Measurements from ENCODE around the gene PPM1J.
"Not testable (repeated sequence)": the region's sequence is repeated elsewhere in the genome, so short reads cannot be mapped to it uniquely, and the experiment has no call there.

The PPM1J gene

GRCh38 chr1:112729011-112729410 lies 13.9 kb upstream of the PPM1J start:
- not testable (repeated sequence) for H3K4me3 Mint-ChIP-seq; H3K27me3 Mint-ChIP-seq (ENCODE audit: low read depth); DNase-seq (ENCODE audit: low spot score); H3K9me3 Mint-ChIP-seq; H3K27ac Mint-ChIP-seq; H3K4me1 Mint-ChIP-seq (ENCODE audit: low read depth); H3K36me3 Mint-ChIP-seq (ENCODE audit: low read depth)

- DNase-seq (ENCODE audit: low spot score); H3K27me3 Mint-ChIP-seq (ENCODE audit: low read depth); H3K4me1 Mint-ChIP-seq (ENCODE audit: low read depth); H3K4me3 Mint-ChIP-seq; H3K9me3 Mint-ChIP-seq; H3K27ac Mint-ChIP-seq; H3K36me3 Mint-ChIP-seq (ENCODE audit: low read depth): not testable (repeated sequence)
These were observed 13.3 kb upstream of the PPM1J start for GRCh38 chr1:112728306-112728971.

GRCh38 chr1:112727716-112728115 lies 12.6 kb upstream of the PPM1J start:
- Mint-ChIP-seq H3K4me1 (ENCODE audit: low read depth) (peaks cover 3% of the 10 kb centered on the region), H3K4me3 (no peak overlapping the region), H3K9me3 (no peaks in the 10 kb centered on the region), H3K27me3 (ENCODE audit: low read depth) (peaks cover 7% of the 10 kb centered on the region), H3K27ac (no peak overlapping the region), H3K36me3 (ENCODE audit: low read depth) (no peaks in the 10 kb centered on the region)
- no peak for DNase-seq (ENCODE audit: low spot score)

GRCh38 chr1:112724240-112724639 lies 9.1 kb upstream of the PPM1J start:
- H3K9me3 Mint-ChIP-seq; H3K4me3 Mint-ChIP-seq; H3K27ac Mint-ChIP-seq; DNase-seq (ENCODE audit: low spot score); H3K4me1 Mint-ChIP-seq (ENCODE audit: low read depth); H3K36me3 Mint-ChIP-seq (ENCODE audit: low read depth): not testable (repeated sequence)
- peaks cover 26% of the 10 kb centered on the region for H3K27me3 Mint-ChIP-seq (ENCODE audit: low read depth)

- no peaks in the 10 kb centered on the region for H3K9me3 Mint-ChIP-seq
- H3K27ac Mint-ChIP-seq: no peak overlapping the region
- H3K4me3 Mint-ChIP-seq: no peak overlapping the region
- H3K36me3 Mint-ChIP-seq (ENCODE audit: low read depth): no peaks in the 10 kb centered on the region
- H3K4me1 Mint-ChIP-seq (ENCODE audit: low read depth): peaks cover 4% of the 10 kb centered on the region
- peaks cover 30% of the 10 kb centered on the region for H3K27me3 Mint-ChIP-seq (ENCODE audit: low read depth)
- DNase-seq (ENCODE audit: low spot score): no peak
These were observed 8.3 kb upstream of the PPM1J start for GRCh38 chr1:112723511-112723839.

GRCh38 chr1:112722601-112723510 lies 7.7 kb upstream of the PPM1J start:
- no peaks in the 10 kb centered on the region for H3K9me3 Mint-ChIP-seq
- no peaks in the 10 kb centered on the region for H3K36me3 Mint-ChIP-seq (ENCODE audit: low read depth)
- peaks cover 6% of the 10 kb centered on the region for H3K4me1 Mint-ChIP-seq (ENCODE audit: low read depth)
- H3K27me3 Mint-ChIP-seq (ENCODE audit: low read depth): peaks cover 30% of the 10 kb centered on the region
- H3K4me3 Mint-ChIP-seq: peak overlapping the region; percentile 40
- no peak for DNase-seq (ENCODE audit: low spot score)
- H3K27ac Mint-ChIP-seq: no peak overlapping the region

GRCh38 chr1:112721966-112722524 lies 6.9 kb upstream of the PPM1J start:
- peaks cover 6% of the 10 kb centered on the region for H3K4me1 Mint-ChIP-seq (ENCODE audit: low read depth)
- H3K27me3 Mint-ChIP-seq (ENCODE audit: low read depth): peaks cover 30% of the 10 kb centered on the region
- no peak for DNase-seq (ENCODE audit: low spot score)
- no peaks in the 10 kb centered on the region for H3K36me3 Mint-ChIP-seq (ENCODE audit: low read depth)
- H3K4me3 Mint-ChIP-seq: no peak overlapping the region
- H3K9me3 Mint-ChIP-seq: no peaks in the 10 kb centered on the region
- no peak overlapping the region for H3K27ac Mint-ChIP-seq

- DNase-seq (ENCODE audit: low spot score); H3K4me1 Mint-ChIP-seq (ENCODE audit: low read depth); H3K36me3 Mint-ChIP-seq (ENCODE audit: low read depth); H3K9me3 Mint-ChIP-seq; H3K27ac Mint-ChIP-seq; H3K4me3 Mint-ChIP-seq: not testable (repeated sequence)
- peaks cover 37% of the 10 kb centered on the region for H3K27me3 Mint-ChIP-seq (ENCODE audit: low read depth)
These were observed 6.2 kb upstream of the PPM1J start for GRCh38 chr1:112721294-112721693.

- Mint-ChIP-seq H3K9me3 (no peaks in the 10 kb centered on the region), H3K27ac (no peak overlapping the region)
These were observed 5.7 kb upstream of the PPM1J start for GRCh38 chr1:112720800-112721199.

GRCh38 chr1:112719706-112720105 lies 4.6 kb upstream of the PPM1J start:
- Mint-ChIP-seq H3K4me3 (no peak overlapping the region), H3K4me1 (ENCODE audit: low read depth) (peaks cover 18% of the 10 kb centered on the region), H3K27me3 (ENCODE audit: low read depth) (peaks cover 38% of the 10 kb centered on the region), H3K9me3 (no peaks in the 10 kb centered on the region), H3K27ac (no peak overlapping the region), H3K36me3 (ENCODE audit: low read depth) (no peaks in the 10 kb centered on the region)
- DNase-seq (ENCODE audit: low spot score): no peak

More at GRCh38 chr1:112720800-112721199, 5.7 kb upstream of the PPM1J start:
- Mint-ChIP-seq H3K4me3 (no peak overlapping the region), H3K36me3 (ENCODE audit: low read depth) (no peaks in the 10 kb centered on the region), H3K4me1 (ENCODE audit: low read depth) (peaks cover 15% of the 10 kb centered on the region), H3K27me3 (ENCODE audit: low read depth) (peaks cover 38% of the 10 kb centered on the region)
- no peak for DNase-seq (ENCODE audit: low spot score)

- H3K27me3 Mint-ChIP-seq (ENCODE audit: low read depth): peaks cover 45% of the 10 kb centered on the region
- peaks cover 24% of the 10 kb centered on the region for H3K4me1 Mint-ChIP-seq (ENCODE audit: low read depth)
- no peaks in the 10 kb centered on the region for H3K36me3 Mint-ChIP-seq (ENCODE audit: low read depth)
- peak; percentile 79 for DNase-seq (ENCODE audit: low spot score)
- no peak overlapping the region for H3K27ac Mint-ChIP-seq
- no peaks in the 10 kb centered on the region for H3K9me3 Mint-ChIP-seq
- peak overlapping the region; percentile 46 for H3K4me3 Mint-ChIP-seq
These were observed 3.7 kb upstream of the PPM1J start for GRCh38 chr1:112718691-112719418.

GRCh38 chr1:112717263-112717873 lies 2.2 kb upstream of the PPM1J start:
- Mint-ChIP-seq H3K9me3 (no peaks in the 10 kb centered on the region), H3K27ac (no peak overlapping the region), H3K4me3 (no peak overlapping the region), H3K27me3 (ENCODE audit: low read depth) (peaks cover 49% of the 10 kb centered on the region), H3K36me3 (ENCODE audit: low read depth) (no peaks in the 10 kb centered on the region), H3K4me1 (ENCODE audit: low read depth) (peaks cover 23% of the 10 kb centered on the region)
- DNase-seq (ENCODE audit: low spot score): no peak

- no peaks in the 10 kb centered on the region for H3K9me3 Mint-ChIP-seq
- DNase-seq (ENCODE audit: low spot score): peak; percentile 72
- H3K27me3 Mint-ChIP-seq (ENCODE audit: low read depth): peaks cover 41% of the 10 kb centered on the region
- peaks cover 23% of the 10 kb centered on the region for H3K4me1 Mint-ChIP-seq (ENCODE audit: low read depth)
- peak overlapping the region; percentile 87 for H3K4me3 Mint-ChIP-seq
- H3K27ac Mint-ChIP-seq: no peak overlapping the region
- no peaks in the 10 kb centered on the region for H3K36me3 Mint-ChIP-seq (ENCODE audit: low read depth)
These were observed 1.1 kb upstream of the PPM1J start for GRCh38 chr1:112716133-112716720.
